ENCODE data around the gene SH2D3C.

Gene SH2D3C

DNA sequence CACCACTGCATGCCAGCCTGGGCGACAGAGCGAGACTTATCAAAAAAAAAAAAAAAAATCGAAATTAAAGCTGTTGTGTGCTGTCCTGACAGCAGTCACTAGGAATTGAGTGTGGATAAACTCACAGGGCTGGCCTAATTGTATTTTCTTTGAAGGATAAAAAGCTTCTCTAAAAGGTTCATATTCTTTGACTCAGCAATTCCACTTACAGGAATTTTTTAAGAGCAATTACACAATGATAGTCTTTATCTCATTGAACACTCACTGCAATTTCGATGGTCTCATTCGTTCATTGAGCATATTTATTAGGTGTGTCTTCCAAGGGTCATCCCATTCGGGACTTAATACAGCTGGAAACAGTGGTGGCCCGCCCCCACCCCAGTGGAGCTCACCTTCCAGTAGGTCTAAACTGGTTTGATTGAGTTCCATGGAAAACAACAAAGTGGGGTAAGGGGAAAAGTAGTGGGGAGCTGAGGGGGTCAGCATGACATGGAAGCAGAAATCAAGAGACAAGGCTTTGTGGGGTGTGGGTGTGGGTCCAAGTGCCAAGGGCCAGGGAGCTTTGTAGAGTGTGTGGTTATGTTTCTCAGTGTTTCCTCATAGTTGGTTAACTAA lies 14.1 kb upstream of the SH2D3C start:
- Histone ChIP-seq H2BK5ac (ENCODE audit: low read depth, low read length, poor library complexity) (no peak overlapping the region), H4K12ac (ENCODE audit: low read depth, low read length) (no peak overlapping the region), H2AK5ac (ENCODE audit: low read length) (no peak overlapping the region), H4K91ac (ENCODE audit: low read depth, low read length) (no peak overlapping the region), H2AFZ (ENCODE audit: insufficient read depth, low read length, poor library complexity) (no peak overlapping the region), H3K27ac (ENCODE audit: low read depth, low read length) (no peak overlapping the region), H3K18ac (ENCODE audit: low read length) (no peak overlapping the region), H3K36me3 (ENCODE audit: control insufficient read depth in 1 of 2, insufficient read depth in 2 of 2, low read length in 2 of 2) (peaks cover 51 to 53% of the 10 kb centered on the region in 2 experiments), H3K9ac (ENCODE audit: low read length) (no peak overlapping the region), H3K27me3 (ENCODE audit: insufficient read depth, low read length) (no peaks in the 10 kb centered on the region), H4K8ac (ENCODE audit: low read depth, low read length) (no peak overlapping the region), H3K79me2 (ENCODE audit: control insufficient read depth, insufficient read depth, low read length, poor library complexity) (no peaks in the 10 kb centered on the region), H2BK120ac (ENCODE audit: insufficient read depth, low read length, poor library complexity) (no peak overlapping the region), H3K14ac (ENCODE audit: low read length) (no peak overlapping the region), H3K79me1 (ENCODE audit: low read length) (no peaks in the 10 kb centered on the region), H3K4me2 (ENCODE audit: low read length) (no peak overlapping the region), H3K4me3 (ENCODE audit: low read depth, low read length) (no peak overlapping the region), H2BK12ac (ENCODE audit: low read length) (no peak overlapping the region), H3K4ac (ENCODE audit: low read depth, low read length) (no peak overlapping the region), H3K23ac (ENCODE audit: low read length) (no peak overlapping the region), H3K4me1 (ENCODE audit: control insufficient read depth in 1 of 2, insufficient read depth in 2 of 2, low read length in 2 of 2) (no peaks in the 10 kb centered on the region), H3K9me3 (ENCODE audit: insufficient read depth, low read depth, low read length) (no peaks in the 10 kb centered on the region)
- no CpG with 5 or more reads among the region's 7 CpGs for WGBS (ENCODE audit: extremely low coverage, insufficient coverage, insufficient read length)
- no peak for DNase-seq

- no CpG with 5 or more reads among the region's 4 CpGs for WGBS (ENCODE audit: extremely low coverage, insufficient coverage, insufficient read length)
These were observed 12.6 kb upstream of the SH2D3C start for GRCh38 chr9:127791085-127791484.

DNA sequence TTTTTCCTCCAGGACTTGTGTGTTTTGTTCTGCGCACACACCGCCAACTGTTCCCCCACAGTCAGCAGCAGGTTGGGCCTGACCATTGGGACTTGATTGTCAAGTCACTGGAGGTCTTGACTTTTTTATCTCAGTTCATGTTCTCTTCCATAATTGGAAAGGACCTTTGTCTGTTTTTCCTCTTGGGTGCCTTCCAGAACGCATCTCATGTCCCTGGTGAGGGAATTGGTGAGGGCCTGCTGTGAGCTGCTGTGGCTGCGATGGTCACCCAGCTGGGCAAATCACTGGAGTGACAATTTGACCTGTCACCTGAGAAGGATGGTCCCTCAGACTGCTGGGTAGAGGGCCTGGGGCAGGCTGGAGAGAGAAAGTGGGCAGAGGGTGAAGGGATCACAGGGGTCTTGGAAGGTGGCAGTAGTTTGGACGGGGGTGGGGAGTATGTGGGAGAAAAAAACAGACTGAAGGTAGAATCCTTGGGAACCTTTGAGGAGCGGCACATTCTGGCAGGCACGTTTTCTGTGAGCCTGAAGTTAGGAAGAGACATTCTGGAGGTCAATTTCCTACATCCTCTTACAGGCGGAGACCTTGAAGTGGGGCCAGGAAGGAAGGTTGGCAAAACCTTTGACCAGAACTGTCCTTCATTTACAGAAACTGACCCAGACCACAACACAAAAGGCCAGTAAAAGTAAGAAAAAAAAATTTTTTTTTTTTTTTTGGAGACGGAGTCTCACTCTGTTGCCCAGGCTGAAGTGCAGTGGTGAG lies 11.8 kb upstream of the SH2D3C start:
- no peak overlapping the region for H3K4me2 ChIP-seq (ENCODE audit: low read length)
- WGBS (ENCODE audit: extremely low coverage, insufficient coverage, insufficient read length), result no CpG with 5 or more reads among the region's 9 CpGs
- no peak overlapping the region for H3K4me3 ChIP-seq (ENCODE audit: low read depth, low read length)
- no peak for DNase-seq
- no peak overlapping the region for H4K91ac ChIP-seq (ENCODE audit: low read depth, low read length)
- H3K18ac ChIP-seq (ENCODE audit: low read length), result peak overlapping the region; percentile 58
- H3K79me2 ChIP-seq (ENCODE audit: control insufficient read depth, insufficient read depth, low read length, poor library complexity), result peaks cover 8% of the 10 kb centered on the region
- H2BK5ac ChIP-seq (ENCODE audit: low read depth, low read length, poor library complexity), result no peak overlapping the region
- no peak overlapping the region for H2BK120ac ChIP-seq (ENCODE audit: insufficient read depth, low read length, poor library complexity)
- no peaks in the 10 kb centered on the region for H3K9me3 ChIP-seq (ENCODE audit: insufficient read depth, low read depth, low read length)
- H3K4me1 ChIP-seq (ENCODE audit: control insufficient read depth in 1 of 2, insufficient read depth in 2 of 2, low read length in 2 of 2), result no peaks in the 10 kb centered on the region
- no peak overlapping the region for H2AFZ ChIP-seq (ENCODE audit: insufficient read depth, low read length, poor library complexity)
- no peak overlapping the region for H3K4ac ChIP-seq (ENCODE audit: low read depth, low read length)
- peaks cover 56% of the 10 kb centered on the region in 2 experiments for H3K36me3 ChIP-seq (ENCODE audit: control insufficient read depth in 1 of 2, insufficient read depth in 2 of 2, low read length in 2 of 2)
- no peak overlapping the region for H2AK5ac ChIP-seq (ENCODE audit: low read length)
- no peak overlapping the region for H4K8ac ChIP-seq (ENCODE audit: low read depth, low read length)
- no peak overlapping the region for H2BK12ac ChIP-seq (ENCODE audit: low read length)
- no peak overlapping the region for H3K27ac ChIP-seq (ENCODE audit: low read depth, low read length)
- peaks cover 6% of the 10 kb centered on the region for H3K79me1 ChIP-seq (ENCODE audit: low read length)
- H3K9ac ChIP-seq (ENCODE audit: low read length), result no peak overlapping the region
- H3K14ac ChIP-seq (ENCODE audit: low read length), result no peak overlapping the region
- H3K23ac ChIP-seq (ENCODE audit: low read length), result no peak overlapping the region
- H4K12ac ChIP-seq (ENCODE audit: low read depth, low read length), result no peak overlapping the region
- H3K27me3 ChIP-seq (ENCODE audit: insufficient read depth, low read length), result no peaks in the 10 kb centered on the region

More at GRCh38 chr9:127791085-127791484, 12.6 kb upstream of the SH2D3C start:
- no peak overlapping the region for H2BK120ac ChIP-seq (ENCODE audit: insufficient read depth, low read length, poor library complexity)
- H3K4me3 ChIP-seq (ENCODE audit: low read depth, low read length), result no peak overlapping the region
- no peak overlapping the region for H4K12ac ChIP-seq (ENCODE audit: low read depth, low read length)
- no peak overlapping the region for H3K18ac ChIP-seq (ENCODE audit: low read length)
- H3K23ac ChIP-seq (ENCODE audit: low read length), result no peak overlapping the region
- no peaks in the 10 kb centered on the region for H3K4me1 ChIP-seq (ENCODE audit: control insufficient read depth in 1 of 2, insufficient read depth in 2 of 2, low read length in 2 of 2)
- H3K79me1 ChIP-seq (ENCODE audit: low read length), result peaks cover 3% of the 10 kb centered on the region
- H2BK12ac ChIP-seq (ENCODE audit: low read length), result no peak overlapping the region
- no peak overlapping the region for H2AFZ ChIP-seq (ENCODE audit: insufficient read depth, low read length, poor library complexity)
- H2AK5ac ChIP-seq (ENCODE audit: low read length), result no peak overlapping the region
- peaks cover 56% of the 10 kb centered on the region in 2 experiments for H3K36me3 ChIP-seq (ENCODE audit: control insufficient read depth in 1 of 2, insufficient read depth in 2 of 2, low read length in 2 of 2)
- no peak overlapping the region for H3K14ac ChIP-seq (ENCODE audit: low read length)
- no peaks in the 10 kb centered on the region for H3K9me3 ChIP-seq (ENCODE audit: insufficient read depth, low read depth, low read length)
- peaks cover 6% of the 10 kb centered on the region for H3K79me2 ChIP-seq (ENCODE audit: control insufficient read depth, insufficient read depth, low read length, poor library complexity)
- H3K4ac ChIP-seq (ENCODE audit: low read depth, low read length), result no peak overlapping the region
- H4K8ac ChIP-seq (ENCODE audit: low read depth, low read length), result no peak overlapping the region
- H3K27ac ChIP-seq (ENCODE audit: low read depth, low read length), result no peak overlapping the region
- no peak overlapping the region for H2BK5ac ChIP-seq (ENCODE audit: low read depth, low read length, poor library complexity)
- no peak overlapping the region for H3K9ac ChIP-seq (ENCODE audit: low read length)
- H4K91ac ChIP-seq (ENCODE audit: low read depth, low read length), result no peak overlapping the region
- H3K27me3 ChIP-seq (ENCODE audit: insufficient read depth, low read length), result no peaks in the 10 kb centered on the region
- no peak overlapping the region for H3K4me2 ChIP-seq (ENCODE audit: low read length)
- DNase-seq, result no peak

GRCh38 chr9:127789179-127789578 lies 10.7 kb upstream of the SH2D3C start:
- Histone ChIP-seq H3K79me2 (ENCODE audit: control insufficient read depth, insufficient read depth, low read length, poor library complexity) (peaks cover 8% of the 10 kb centered on the region), H3K9me3 (ENCODE audit: insufficient read depth, low read depth, low read length) (no peaks in the 10 kb centered on the region), H3K9ac (ENCODE audit: low read length) (no peak overlapping the region), H3K4me3 (ENCODE audit: low read depth, low read length) (peak overlapping the region; percentile 4), H3K18ac (ENCODE audit: low read length) (no peak overlapping the region), H2AK5ac (ENCODE audit: low read length) (no peak overlapping the region), H2BK120ac (ENCODE audit: insufficient read depth, low read length, poor library complexity) (no peak overlapping the region), H3K4ac (ENCODE audit: low read depth, low read length) (no peak overlapping the region), H2AFZ (ENCODE audit: insufficient read depth, low read length, poor library complexity) (no peak overlapping the region), H4K91ac (ENCODE audit: low read depth, low read length) (no peak overlapping the region), H3K14ac (ENCODE audit: low read length) (no peak overlapping the region), H3K4me2 (ENCODE audit: low read length) (no peak overlapping the region), H3K27me3 (ENCODE audit: insufficient read depth, low read length) (no peaks in the 10 kb centered on the region), H3K36me3 (ENCODE audit: control insufficient read depth in 1 of 2, insufficient read depth in 2 of 2, low read length in 2 of 2) (peaks cover 56% of the 10 kb centered on the region in 2 experiments), H3K23ac (ENCODE audit: low read length) (no peak overlapping the region), H3K79me1 (ENCODE audit: low read length) (peaks cover 6% of the 10 kb centered on the region), H4K8ac (ENCODE audit: low read depth, low read length) (no peak overlapping the region), H2BK5ac (ENCODE audit: low read depth, low read length, poor library complexity) (no peak overlapping the region), H2BK12ac (ENCODE audit: low read length) (no peak overlapping the region), H4K12ac (ENCODE audit: low read depth, low read length) (no peak overlapping the region), H3K4me1 (ENCODE audit: control insufficient read depth in 1 of 2, insufficient read depth in 2 of 2, low read length in 2 of 2) (peaks cover 0 to 3% of the 10 kb centered on the region in 2 experiments), H3K27ac (ENCODE audit: low read depth, low read length) (no peak overlapping the region)
- no peak for DNase-seq
- WGBS (ENCODE audit: extremely low coverage, insufficient coverage, insufficient read length), result no CpG with 5 or more reads among the region's 25 CpGs
